K562 (cell line): ENCODE measurements around the gene KMT2E. TPM values are rescaled to one million over a fixed set of nuclear protein-coding genes. Genes with fewer than 3 reads are reported as not detected.
A peak's percentile ranks its signal among the peaks of the same experiment; 100 is the strongest.

Source experiments
- CBX3 ChIP-seq, 2 experiments: IDR thresholded peaks; 1 replicate in 1 of 2; 2 replicates in 1 of 2; pipeline ENCODE4 v1.6.1; 2012; ENCODE audit warnings: inconsistent platforms in 2 of 2, low read length in 2 of 2, borderline replicate concordance in 1 of 2, control low read depth in 1 of 2
- CC2D1A ChIP-seq: fragments of 450-650 bp; IDR thresholded peaks from 2 replicates; pipeline ENCODE4 v1.6.1; 2017; ENCODE audit warnings: mild to moderate bottlenecking
- CEBPZ ChIP-seq: fragments of 150-350 bp; IDR thresholded peaks from 2 replicates; pipeline ENCODE4 v1.6.1; 2014; ENCODE audit warnings: low read depth, mild to moderate bottlenecking, low read length, borderline replicate concordance
- CREBBP ChIP-seq: IDR thresholded peaks from one replicate; pipeline ENCODE4 v1.6.1; 2012; ENCODE audit warnings: low read depth, mild to moderate bottlenecking, control low read depth, inconsistent platforms, low read length
- CSDE1 ChIP-seq, 2 experiments: fragments of 450-650 bp; IDR thresholded peaks; 2 replicates each; pipeline ENCODE4 v1.6.1; 2016; ENCODE audit warnings: mild to moderate bottlenecking in 1 of 2
- ELK3 ChIP-seq: fragments of 450-650 bp; formaldehyde crosslinking; IDR thresholded peaks from 2 replicates; pipeline ENCODE4 v1.4.0; 2020; ENCODE audit warnings: mild to moderate bottlenecking
- KLF16 ChIP-seq: IDR thresholded peaks from 2 replicates; pipeline ENCODE4 v1.6.1; 2016; ENCODE audit warnings: antibody characterized with exemption
- MIER1 ChIP-seq: fragments of 450-650 bp; IDR thresholded peaks from 2 replicates; pipeline ENCODE4 v1.6.1; 2016; ENCODE audit warnings: antibody characterized with exemption, mild to moderate bottlenecking, low read depth
- PHTF2 ChIP-seq: fragments of 250-450 bp; sonication (Bioruptor Pico); IDR thresholded peaks from 2 replicates; pipeline ENCODE4 v1.5.0; 2021; ENCODE audit warnings: mild to moderate bottlenecking
- RAD51 ChIP-seq: fragments of 450-650 bp; IDR thresholded peaks from 2 replicates; pipeline ENCODE4 v1.7.1; 2016; ENCODE audit warnings: low read depth, mild to moderate bottlenecking, borderline replicate concordance
- RFX1 ChIP-seq: fragments of 450-650 bp; IDR thresholded peaks from 2 replicates; pipeline ENCODE4 v1.6.1; 2016; ENCODE audit warnings: mild to moderate bottlenecking, moderate library complexity
- SMARCE1 ChIP-seq: fragments of 450-650 bp; IDR thresholded peaks from 2 replicates; pipeline ENCODE4 v1.7.1; 2016; ENCODE audit warnings: mild to moderate bottlenecking
- SMC3 ChIP-seq: conservative IDR thresholded peaks from 2 replicates; pipeline ENCODE4 v1.6.1; 2011; ENCODE audit warnings: low read depth, low read length, improper control_type of control experiment; ENCODE audit not compliant: insufficient read depth
- SRSF1 ChIP-seq: fragments of 200-400 bp; formaldehyde crosslinking; IDR thresholded peaks from 2 replicates; pipeline ENCODE4 v1.6.1; 2017; ENCODE audit warnings: mild to moderate bottlenecking, low read depth, low read length, moderate library complexity
- ZNF239 ChIP-seq: fragments of 250-450 bp; sonication (Bioruptor Pico); IDR thresholded peaks from 2 replicates; pipeline ENCODE4 v1.4.0; 2020; ENCODE audit warnings: mild to moderate bottlenecking
- ZNF395 ChIP-seq: fragments of 200-800 bp; sonication (Bioruptor generic); IDR thresholded peaks from 2 replicates; pipeline ENCODE4 v1.6.1; 2017; ENCODE audit warnings: missing genetic modification characterization, missing compliant biosample characterization
- ZNF445 ChIP-seq: fragments of 250-450 bp; sonication (Bioruptor Pico); IDR thresholded peaks from 2 replicates; pipeline ENCODE4 v1.4.0; 2020; ENCODE audit warnings: low read depth, mild to moderate bottlenecking, moderate library complexity
- ZNF766 ChIP-seq: fragments of 200-800 bp; sonication (Bioruptor generic); conservative IDR thresholded peaks from 2 replicates; pipeline ENCODE4 v1.6.1; 2016; ENCODE audit warnings: missing genetic modification characterization, missing compliant biosample characterization
- polyA plus RNA-seq, 8 experiments: library from polyadenylated mRNA; depleted of rRNA in 4 of 8; stranded (reverse) in 5 of 8; unstranded in 3 of 8; fragments of >200 nt; fragmentation: Nextera tagmentation in 2 of 8; fragmentation: Illumina TruSeq in 1 of 8; extraction: Ambion mirVana in 2 of 8; extraction: Trizol in 1 of 8; gene quantifications; 2 replicates each; pipeline versions ENCODE4 v1.2.1 to v1.2.3, GENCODE V29; 2011 to 2014; ENCODE audit warnings: inconsistent platforms in 1 of 8, missing spikeins in 1 of 8
- total RNA-seq, 7 experiments: library from RNA; depleted of rRNA in 6 of 7; stranded (reverse); fragments of >200 nt in 6 of 7; fragmentation: Illumina TruSeq in 2 of 7; extraction: Trizol in 2 of 7; gene quantifications; 2 replicates each; pipeline versions ENCODE4 v1.2.1 to v1.2.3, GENCODE V29; 2011 to 2021; ENCODE audit warnings: low replicate concordance in 1 of 7
- TF ChIP-seq, protein P1 (sequence below): fragments of 450-650 bp; IDR thresholded peaks from 2 replicates; pipeline ENCODE4 v1.6.1; 2016; ENCODE audit warnings: mild to moderate bottlenecking

KMT2E gene
- total and polyA plus RNA-seq, 9 of the 15 experiments (the other 6 are each of a cell fraction or from before 2014, with no cell fraction given) = 8.9 to 55.3 (median 38.1) TPM

- TF ChIP-seq SRSF1 = no peak
- peak; percentile 90 for TF ChIP-seq CC2D1A
- TF ChIP-seq ELK3 (CRISPR knock-in tag) = peak; percentile 68; the same call in 1 of the 2 replicates
- TF ChIP-seq RFX1 = no peak
- TF ChIP-seq ZNF395 = peak; percentile 83; the same call in 1 of the 2 replicates
- no peak; the same call in 1 of the 2 replicates for TF ChIP-seq SMC3
- TF ChIP-seq SMARCE1 = peak; percentile 82; the same call in 1 of the 2 replicates
- no peak for TF ChIP-seq CSDE1 (IDR thresholded peaks at IDR 0.05)
- TF ChIP-seq RAD51 = 0 out of 2 replicates have a peak, but pooled peaks have one; percentile 38
- no peak for TF ChIP-seq CEBPZ
- TF ChIP-seq, protein P1, sequence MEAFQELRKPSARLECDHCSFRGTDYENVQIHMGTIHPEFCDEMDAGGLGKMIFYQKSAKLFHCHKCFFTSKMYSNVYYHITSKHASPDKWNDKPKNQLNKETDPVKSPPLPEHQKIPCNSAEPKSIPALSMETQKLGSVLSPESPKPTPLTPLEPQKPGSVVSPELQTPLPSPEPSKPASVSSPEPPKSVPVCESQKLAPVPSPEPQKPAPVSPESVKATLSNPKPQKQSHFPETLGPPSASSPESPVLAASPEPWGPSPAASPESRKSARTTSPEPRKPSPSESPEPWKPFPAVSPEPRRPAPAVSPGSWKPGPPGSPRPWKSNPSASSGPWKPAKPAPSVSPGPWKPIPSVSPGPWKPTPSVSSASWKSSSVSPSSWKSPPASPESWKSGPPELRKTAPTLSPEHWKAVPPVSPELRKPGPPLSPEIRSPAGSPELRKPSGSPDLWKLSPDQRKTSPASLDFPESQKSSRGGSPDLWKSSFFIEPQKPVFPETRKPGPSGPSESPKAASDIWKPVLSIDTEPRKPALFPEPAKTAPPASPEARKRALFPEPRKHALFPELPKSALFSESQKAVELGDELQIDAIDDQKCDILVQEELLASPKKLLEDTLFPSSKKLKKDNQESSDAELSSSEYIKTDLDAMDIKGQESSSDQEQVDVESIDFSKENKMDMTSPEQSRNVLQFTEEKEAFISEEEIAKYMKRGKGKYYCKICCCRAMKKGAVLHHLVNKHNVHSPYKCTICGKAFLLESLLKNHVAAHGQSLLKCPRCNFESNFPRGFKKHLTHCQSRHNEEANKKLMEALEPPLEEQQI = no peak
- no peak for TF ChIP-seq ZNF445 (CRISPR knock-in tag)
- TF ChIP-seq PHTF2 (CRISPR knock-in tag) = peak; percentile 81
- no peak; a peak in 1 of 3 replicates for TF ChIP-seq CBX3 (IDR thresholded peaks at IDR 0.05; ENCODE audit: borderline replicate concordance in 1 of 2, low read length in 2 of 2)
- no peak; the same call in 1 of the 2 replicates for TF ChIP-seq MIER1
- TF ChIP-seq KLF16 = peak; percentile 84
- no peak; the same call in 1 of the 2 replicates for TF ChIP-seq ZNF239
- TF ChIP-seq CREBBP = no peak
- TF ChIP-seq ZNF766 (CRISPR knock-in tag) = peak; percentile 57; the same call in 1 of the 2 replicates
Measured at GRCh38 chr7:104983578-104984539, 30.1 kb upstream of the KMT2E start (continued).
